Dendritic cell treated with granulocyte-macrophage colony-stimulating factor and Interleukin-4, amounts not matched to agents 40 ng/mL and 50 ng/mL, for 4 days (primary cell): ENCODE data around the gene SLC18A2.
A peak's percentile ranks its signal among the peaks of the same experiment; 100 is the strongest.

Experiments
- H3K27ac Mint-ChIP-seq: one replicate; pipeline ENCODE4 v1.8.0; 2022; ENCODE audit warnings: mild to moderate bottlenecking, mixed read lengths
- H3K27me3 Mint-ChIP-seq: one replicate; pipeline ENCODE4 v1.8.0; 2022; ENCODE audit warnings: mild to moderate bottlenecking, mixed read lengths
- H3K36me3 Mint-ChIP-seq: one replicate; pipeline ENCODE4 v1.8.0; 2022; ENCODE audit warnings: low read depth, mixed read lengths
- H3K4me1 Mint-ChIP-seq: one replicate; pipeline ENCODE4 v1.8.0; 2022; ENCODE audit warnings: low read depth, mixed read lengths
- H3K4me3 Mint-ChIP-seq: one replicate; pipeline ENCODE4 v1.8.0; 2022; ENCODE audit warnings: mild to moderate bottlenecking, moderate library complexity, mixed read lengths
- H3K9me3 Mint-ChIP-seq: one replicate; pipeline ENCODE4 v1.8.0; 2022; ENCODE audit warnings: mixed read lengths
- intact Hi-C: fragments of 100-400 bp; cut with micrococcal nuclease; formaldehyde crosslinking; loops from one replicate; pipeline ENCODE4 v1.15.0; 2022

SLC18A2 gene

DNA sequence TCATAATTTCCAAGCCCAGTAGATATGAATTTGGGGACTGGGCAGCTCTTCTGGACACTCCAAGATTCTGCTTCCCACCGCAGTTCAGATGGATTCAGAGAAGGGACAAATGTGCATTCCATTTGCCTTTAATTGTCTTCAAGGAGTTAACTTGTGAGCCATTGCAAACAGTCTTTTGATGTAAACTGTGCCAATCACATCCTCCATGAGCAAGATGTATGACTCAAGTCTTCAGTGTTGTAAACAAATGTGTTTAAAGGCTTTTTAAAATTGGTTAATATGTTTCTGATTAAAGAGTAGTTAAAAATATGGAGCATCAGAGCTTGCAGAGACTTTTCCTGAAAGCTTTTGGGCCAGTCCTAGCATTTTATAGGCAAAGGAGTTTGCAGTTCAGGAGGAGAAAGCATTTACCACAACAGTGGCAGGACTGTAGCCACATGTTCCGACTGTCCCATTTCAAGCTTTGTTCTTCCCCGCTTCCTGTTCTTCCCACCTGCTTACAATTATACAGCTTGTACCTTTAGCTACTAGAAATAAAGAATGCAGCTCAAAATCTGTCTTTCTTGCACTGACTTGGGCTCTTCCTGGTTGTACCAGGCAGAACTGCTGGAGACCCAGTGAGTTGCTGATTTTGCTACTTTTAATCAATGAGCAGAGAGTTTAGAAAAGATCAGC lies 6.2 kb downstream of the SLC18A2 start:
- intact Hi-C loops = no loop called here
- no peaks in the 10 kb centered on the region for H3K36me3 Mint-ChIP-seq
- peaks cover 43% of the 10 kb centered on the region for H3K27me3 Mint-ChIP-seq
- no peaks in the 10 kb centered on the region for H3K4me1 Mint-ChIP-seq
- no peak overlapping the region for H3K4me3 Mint-ChIP-seq
- no peak overlapping the region for H3K27ac Mint-ChIP-seq
- no peaks in the 10 kb centered on the region for H3K9me3 Mint-ChIP-seq

DNA sequence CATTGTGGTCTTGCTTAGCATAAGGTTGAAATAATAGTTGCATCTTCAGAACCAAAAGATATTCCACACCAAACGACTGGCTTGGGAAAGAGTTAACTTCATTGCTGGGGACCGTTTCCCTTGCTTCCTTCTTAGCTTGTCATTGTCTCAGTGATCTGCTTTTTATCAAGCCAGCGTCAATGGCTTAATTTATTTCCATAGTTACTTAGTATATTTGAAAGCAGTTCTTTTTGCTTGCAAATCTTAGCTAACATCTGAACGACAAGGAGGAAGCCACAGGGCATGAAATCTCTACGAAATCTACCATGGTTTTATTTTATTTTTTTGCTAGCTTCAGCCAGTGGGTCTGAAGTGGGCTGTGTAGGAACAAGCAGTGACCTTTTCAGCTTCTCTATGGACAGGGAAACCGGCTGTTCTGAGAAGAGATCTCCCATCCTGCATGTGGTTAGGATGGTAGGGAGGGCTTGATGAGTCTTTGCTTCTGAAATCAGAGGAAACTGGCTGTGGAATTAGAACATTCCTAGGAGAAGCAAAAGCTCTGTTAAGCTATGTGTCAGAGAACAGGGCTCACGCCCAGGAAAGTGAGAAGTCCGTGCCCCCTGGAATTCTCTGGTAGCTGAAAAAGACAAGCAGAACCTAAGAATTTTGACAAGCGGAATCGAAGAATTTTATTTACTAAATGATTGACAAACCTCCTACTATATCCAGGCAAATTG lies 8.0 kb downstream of the SLC18A2 start:
- no peaks in the 10 kb centered on the region for H3K36me3 Mint-ChIP-seq
- no peaks in the 10 kb centered on the region for H3K4me1 Mint-ChIP-seq
- peaks cover 26% of the 10 kb centered on the region for H3K27me3 Mint-ChIP-seq
- no peaks in the 10 kb centered on the region for H3K9me3 Mint-ChIP-seq
- H3K27ac Mint-ChIP-seq = no peak overlapping the region
- H3K4me3 Mint-ChIP-seq = no peak overlapping the region
- intact Hi-C loops = no loop called here

DNA sequence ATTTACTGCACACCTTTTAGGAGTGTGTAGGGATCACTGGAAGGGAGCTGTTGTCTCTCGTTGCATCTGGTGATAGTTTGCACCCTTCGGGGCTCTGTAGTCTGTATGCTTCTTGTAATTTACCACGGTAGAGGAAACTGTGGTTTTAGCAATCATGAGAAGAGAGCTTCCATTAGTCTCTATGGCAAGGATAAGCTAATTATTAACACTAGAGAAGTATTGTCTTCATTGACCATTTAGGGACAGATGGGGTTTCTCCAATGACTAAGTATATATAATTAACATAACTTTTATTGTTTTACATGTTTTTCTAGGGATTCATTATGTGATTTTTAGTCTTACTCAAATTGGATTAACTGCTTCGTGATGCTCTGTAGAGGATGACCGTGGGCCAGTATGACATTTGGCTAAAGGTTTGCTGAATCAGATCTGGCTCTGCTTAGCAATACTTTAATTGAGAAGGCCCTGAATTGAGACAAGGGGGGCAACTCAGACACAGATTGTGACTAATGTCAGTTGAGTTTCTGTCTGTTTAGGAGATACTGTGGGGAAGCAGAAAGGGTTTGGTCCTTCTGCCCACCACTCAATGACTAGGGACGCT lies 8.7 kb downstream of the SLC18A2 start:
- intact Hi-C loops = no loop called here
- Mint-ChIP-seq H3K4me3 (no peak overlapping the region), H3K27me3 (peaks cover 22% of the 10 kb centered on the region), H3K36me3 (no peaks in the 10 kb centered on the region), H3K9me3 (no peaks in the 10 kb centered on the region), H3K27ac (no peak overlapping the region), H3K4me1 (no peaks in the 10 kb centered on the region)

DNA sequence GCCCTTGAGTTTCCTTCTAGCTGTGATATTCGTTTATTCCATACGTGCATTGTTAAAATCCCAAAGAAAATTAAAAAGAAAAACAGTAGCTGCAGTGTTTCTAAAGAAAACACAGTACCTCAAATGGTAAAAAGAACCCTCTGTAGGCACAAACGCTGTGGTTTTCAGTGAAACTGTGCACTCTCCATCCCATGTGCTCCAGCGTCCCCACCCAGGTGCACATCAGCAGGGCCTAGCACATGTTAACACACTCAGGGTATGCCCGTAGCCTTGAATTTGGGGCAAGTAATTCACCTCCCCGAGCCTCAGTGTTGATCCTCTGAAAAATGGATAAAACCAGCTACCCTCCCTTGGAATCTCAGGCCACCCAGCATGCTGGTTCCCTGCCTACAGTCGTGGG lies 9.5 kb downstream of the SLC18A2 start:
- Mint-ChIP-seq H3K36me3 (no peaks in the 10 kb centered on the region), H3K4me3 (no peak overlapping the region), H3K27me3 (peaks cover 18% of the 10 kb centered on the region), H3K27ac (no peak overlapping the region), H3K9me3 (no peaks in the 10 kb centered on the region), H3K4me1 (peaks cover 7% of the 10 kb centered on the region)
- intact Hi-C loops = no loop called here

DNA sequence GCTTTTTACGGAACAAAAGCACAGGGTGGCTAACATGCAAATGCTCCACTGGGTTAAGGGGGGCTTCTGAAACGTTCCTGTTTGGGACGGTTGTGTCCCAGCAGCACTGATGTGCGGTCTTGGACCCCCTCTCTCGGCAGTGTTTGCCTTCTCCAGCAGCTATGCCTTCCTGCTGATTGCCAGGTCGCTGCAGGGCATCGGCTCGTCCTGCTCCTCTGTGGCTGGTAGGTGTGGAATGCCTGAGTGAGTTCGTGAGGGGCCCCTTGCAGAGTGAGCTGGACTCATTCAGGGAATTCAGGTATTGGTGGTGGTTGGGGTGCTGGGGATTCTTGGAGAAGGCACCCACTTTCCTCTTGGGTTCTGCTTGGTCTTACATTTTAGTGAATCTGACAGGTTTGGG lies 13.0 kb downstream of the SLC18A2 start:
- no peak overlapping the region for H3K4me3 Mint-ChIP-seq
- no peak overlapping the region for H3K27ac Mint-ChIP-seq
- peaks cover 11% of the 10 kb centered on the region for H3K4me1 Mint-ChIP-seq
- no peaks in the 10 kb centered on the region for H3K9me3 Mint-ChIP-seq
- H3K27me3 Mint-ChIP-seq = peaks cover 17% of the 10 kb centered on the region
- intact Hi-C loops = no loop called here
- no peaks in the 10 kb centered on the region for H3K36me3 Mint-ChIP-seq

DNA sequence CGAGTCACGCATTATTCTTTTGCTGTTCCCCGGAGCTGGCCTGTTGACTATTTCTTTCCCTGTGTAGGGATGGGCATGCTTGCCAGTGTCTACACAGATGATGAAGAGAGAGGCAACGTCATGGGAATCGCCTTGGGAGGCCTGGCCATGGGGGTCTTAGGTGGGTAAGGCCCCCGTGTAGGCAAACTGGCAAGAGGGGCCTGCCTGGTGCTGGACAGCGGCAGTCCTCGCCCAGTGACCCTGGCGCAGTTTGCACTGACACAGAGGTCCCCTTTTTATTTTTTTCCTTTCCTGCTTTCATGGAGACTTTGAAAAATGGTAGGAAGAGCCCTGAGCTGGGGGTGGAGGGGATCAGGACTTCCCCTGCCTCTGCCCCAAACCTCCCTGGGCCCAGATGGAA lies 13.4 kb downstream of the SLC18A2 start:
- Mint-ChIP-seq H3K4me1 (peaks cover 15% of the 10 kb centered on the region), H3K27ac (no peak overlapping the region), H3K4me3 (no peak overlapping the region), H3K36me3 (no peaks in the 10 kb centered on the region), H3K9me3 (no peaks in the 10 kb centered on the region), H3K27me3 (peaks cover 14% of the 10 kb centered on the region)
- intact Hi-C loops = no loop called here

DNA sequence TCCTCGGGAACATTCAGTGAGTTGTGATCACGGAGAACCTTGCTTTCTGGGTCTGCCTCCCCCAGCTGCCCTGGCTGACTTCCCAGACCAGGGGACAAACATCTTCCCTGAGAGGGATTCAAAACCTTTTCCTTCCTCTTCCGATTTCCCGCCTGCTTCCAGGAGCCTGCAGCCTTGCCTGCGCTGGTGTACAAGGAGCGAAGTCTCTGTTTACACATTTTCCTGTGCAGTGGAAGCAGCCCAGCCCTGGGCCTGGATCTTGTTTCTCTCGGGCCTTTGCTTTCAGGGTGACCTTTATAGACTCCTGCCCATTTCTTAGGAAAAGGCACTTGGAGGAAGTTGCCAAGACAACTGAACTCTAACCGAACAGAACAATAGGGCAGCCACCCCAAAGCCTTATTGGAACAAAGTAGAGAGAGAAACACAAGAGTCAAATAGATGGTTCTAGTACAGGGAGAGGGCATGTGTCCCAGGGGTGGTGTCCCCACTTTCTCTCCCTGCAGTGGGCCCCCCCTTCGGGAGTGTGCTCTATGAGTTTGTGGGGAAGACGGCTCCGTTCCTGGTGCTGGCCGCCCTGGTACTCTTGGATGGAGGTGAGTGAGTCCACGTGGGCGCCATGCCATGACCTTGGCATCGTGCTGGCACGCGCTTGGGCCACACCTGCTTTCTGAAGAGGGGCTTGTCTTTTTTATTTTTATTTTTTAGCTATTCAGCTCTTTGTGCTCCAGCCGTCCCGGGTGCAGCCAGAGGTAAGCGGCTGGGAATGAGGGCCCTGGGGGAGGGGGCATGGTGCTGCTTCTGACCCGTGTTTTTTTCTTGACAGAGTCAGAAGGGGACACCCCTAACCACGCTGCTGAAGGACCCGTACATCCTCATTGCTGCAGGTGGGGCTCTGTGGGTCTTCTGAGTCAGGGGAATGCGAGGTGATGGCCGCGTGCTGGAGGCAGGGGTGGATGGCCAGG lies 14.1 kb downstream of the SLC18A2 start:
- Mint-ChIP-seq H3K9me3 (no peaks in the 10 kb centered on the region), H3K4me1 (peaks cover 22% of the 10 kb centered on the region), H3K4me3 (no peak overlapping the region), H3K27me3 (peaks cover 12% of the 10 kb centered on the region), H3K27ac (no peak overlapping the region), H3K36me3 (no peaks in the 10 kb centered on the region)
- intact Hi-C loops = no loop called here

DNA sequence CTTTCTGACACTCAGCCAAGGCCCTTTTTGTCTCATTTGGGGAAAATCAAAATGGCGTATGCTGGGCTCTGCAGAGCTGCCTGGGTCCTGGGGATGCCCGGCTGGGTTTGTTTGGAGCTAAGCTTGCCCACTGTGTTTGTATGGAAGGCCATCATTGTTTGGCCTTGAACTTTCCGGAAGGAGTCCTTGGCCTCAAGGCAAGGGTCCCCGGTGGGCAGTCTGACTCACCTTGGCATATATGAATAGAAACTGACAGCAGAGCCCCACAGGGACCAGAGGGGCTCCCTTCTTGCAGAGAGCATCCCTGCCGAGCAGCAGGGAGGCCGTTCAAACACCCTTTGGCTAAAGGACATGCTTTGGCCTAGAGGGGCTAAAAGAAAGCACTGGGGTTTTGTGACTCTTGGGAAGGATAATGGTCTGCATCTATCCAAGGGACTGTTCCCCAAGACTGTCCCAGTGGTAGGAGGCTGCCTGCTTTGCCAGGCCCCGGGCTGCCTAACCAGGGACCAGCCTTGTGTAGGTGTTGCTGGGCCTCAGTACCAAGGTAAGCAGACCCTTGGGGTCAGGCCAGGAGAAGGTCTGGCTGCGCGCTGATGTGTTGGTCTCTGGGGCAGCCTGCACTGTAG lies 15.0 kb downstream of the SLC18A2 start:
- H3K27me3 Mint-ChIP-seq = peaks cover 7% of the 10 kb centered on the region
- peaks cover 26% of the 10 kb centered on the region for H3K4me1 Mint-ChIP-seq
- H3K36me3 Mint-ChIP-seq = no peaks in the 10 kb centered on the region
- no peak overlapping the region for H3K4me3 Mint-ChIP-seq
- H3K27ac Mint-ChIP-seq = no peak overlapping the region
- no peaks in the 10 kb centered on the region for H3K9me3 Mint-ChIP-seq
- intact Hi-C loops = no loop called here

DNA sequence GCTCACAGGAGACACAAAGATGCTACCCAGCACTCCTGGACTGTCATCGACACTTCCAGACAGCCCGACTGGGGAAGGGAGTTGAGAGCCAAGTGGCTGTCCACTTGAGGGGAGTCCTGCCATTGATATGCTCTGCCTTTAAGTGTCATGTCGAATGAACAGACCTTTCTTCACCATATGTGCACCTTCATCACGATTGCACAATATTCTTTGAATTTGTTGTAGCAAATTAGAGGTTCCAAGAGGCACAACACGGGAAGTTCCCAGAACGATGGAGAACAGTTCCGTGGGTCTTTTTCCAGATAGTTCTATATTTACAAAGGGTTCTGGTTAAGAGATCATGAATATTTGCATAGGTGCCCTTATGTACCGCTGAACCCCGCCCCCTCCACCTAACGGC lies 16.0 kb downstream of the SLC18A2 start:
- Mint-ChIP-seq H3K27me3 (peaks cover 5% of the 10 kb centered on the region), H3K4me1 (peaks cover 26% of the 10 kb centered on the region), H3K9me3 (no peaks in the 10 kb centered on the region), H3K4me3 (no peak overlapping the region), H3K27ac (no peak overlapping the region), H3K36me3 (no peaks in the 10 kb centered on the region)
- intact Hi-C loops = no loop called here

DNA sequence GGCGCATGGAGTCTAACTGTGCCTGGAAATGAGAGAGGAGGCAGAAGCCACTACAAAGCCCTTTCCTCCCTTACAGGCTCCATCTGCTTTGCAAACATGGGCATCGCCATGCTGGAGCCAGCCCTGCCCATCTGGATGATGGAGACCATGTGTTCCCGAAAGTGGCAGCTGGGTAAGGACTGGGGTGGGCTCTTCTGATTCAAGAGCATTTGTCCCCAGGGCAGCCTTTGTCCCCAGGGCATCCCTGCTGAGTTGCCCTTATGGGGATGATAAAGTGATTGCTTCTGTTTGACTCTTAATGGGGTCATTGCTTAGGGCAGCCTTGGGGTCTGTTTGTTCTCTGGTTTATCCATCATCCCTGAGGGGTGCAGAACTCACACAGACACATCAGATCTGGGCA lies 16.8 kb downstream of the SLC18A2 start:
- peaks cover 5% of the 10 kb centered on the region for H3K27me3 Mint-ChIP-seq
- no peaks in the 10 kb centered on the region for H3K36me3 Mint-ChIP-seq
- intact Hi-C loops = no loop called here

DNA sequence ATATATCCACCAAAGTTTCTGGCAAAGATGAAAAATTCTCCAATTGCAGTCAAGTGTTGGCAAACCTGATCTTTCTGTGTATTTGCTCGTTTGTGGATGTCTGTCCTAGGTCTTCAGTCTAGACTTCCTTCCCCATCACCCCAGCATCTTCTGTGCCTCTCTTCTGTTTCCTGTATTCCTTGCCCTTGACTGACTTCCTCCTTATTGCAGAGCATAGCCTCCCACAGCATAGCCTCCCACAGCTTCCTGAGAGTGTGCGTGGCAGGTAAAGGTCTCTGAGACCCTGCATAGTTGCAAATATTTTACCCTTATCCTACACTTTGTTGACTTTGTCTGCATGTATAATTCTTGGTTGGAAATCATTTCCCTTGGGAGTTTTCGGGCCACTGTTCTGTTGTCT lies 18.4 kb downstream of the SLC18A2 start:
- Mint-ChIP-seq H3K4me1 (peaks cover 26% of the 10 kb centered on the region), H3K27me3 (peaks cover 5% of the 10 kb centered on the region)

More for the DNA sequence above, 16.8 kb downstream of the SLC18A2 start:
- Mint-ChIP-seq H3K4me3 (no peak overlapping the region), H3K27ac (no peak overlapping the region), H3K4me1 (peaks cover 26% of the 10 kb centered on the region), H3K9me3 (no peaks in the 10 kb centered on the region)

DNA sequence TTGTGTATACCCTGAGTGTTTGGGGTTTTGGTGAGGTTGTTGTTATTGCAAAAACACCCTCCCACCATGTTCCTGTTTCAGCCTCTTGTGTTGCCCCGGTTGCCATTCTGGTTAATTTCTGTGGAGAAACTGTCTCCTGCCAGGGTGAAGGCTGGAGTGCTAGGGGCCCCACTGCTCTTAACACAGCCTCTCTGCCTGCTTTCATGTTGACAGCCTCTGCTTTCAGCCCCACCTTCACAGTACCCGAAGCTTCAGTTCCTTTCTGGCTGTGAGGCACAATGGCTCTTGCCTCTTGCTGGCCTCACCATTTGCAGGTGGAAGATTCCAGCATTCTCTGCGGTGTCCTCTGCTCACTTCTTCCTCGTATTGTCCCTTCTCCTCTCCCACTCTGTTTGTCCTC lies 19.2 kb downstream of the SLC18A2 start:
- Mint-ChIP-seq H3K36me3 (no peaks in the 10 kb centered on the region), H3K9me3 (no peaks in the 10 kb centered on the region), H3K27me3 (peaks cover 5% of the 10 kb centered on the region), H3K4me1 (peaks cover 22% of the 10 kb centered on the region), H3K27ac (peak overlapping the region; percentile 79), H3K4me3 (peak overlapping the region; percentile 53)
- intact Hi-C loops = no loop called here

More for the DNA sequence above, 18.4 kb downstream of the SLC18A2 start:
- no peak overlapping the region for H3K4me3 Mint-ChIP-seq
- H3K36me3 Mint-ChIP-seq = no peaks in the 10 kb centered on the region
- no peak overlapping the region for H3K27ac Mint-ChIP-seq
- intact Hi-C loops = no loop called here
- H3K9me3 Mint-ChIP-seq = no peaks in the 10 kb centered on the region

DNA sequence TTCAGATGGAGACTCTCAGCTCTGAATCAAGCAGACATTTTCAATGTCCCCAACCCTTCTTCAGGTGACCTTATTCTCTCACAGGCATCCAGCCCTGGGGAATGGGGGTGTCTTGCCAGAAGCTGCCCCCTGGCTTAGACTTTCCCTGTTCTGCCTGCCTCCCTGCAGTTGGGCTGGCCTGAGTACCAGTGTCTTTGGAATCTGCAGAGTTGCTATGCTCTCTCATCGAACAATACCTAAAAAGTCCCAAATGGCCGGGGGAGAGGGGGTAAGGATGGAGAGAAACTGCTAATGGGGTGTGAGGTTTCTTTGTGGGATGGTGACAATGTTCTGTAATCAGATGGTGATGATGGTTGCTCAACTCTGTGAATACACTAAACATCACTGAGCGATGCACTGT lies 20.6 kb downstream of the SLC18A2 start:
- intact Hi-C loops = no loop called here
- H3K27me3 Mint-ChIP-seq = peaks cover 5% of the 10 kb centered on the region
- H3K9me3 Mint-ChIP-seq = no peaks in the 10 kb centered on the region

More for the DNA sequence above, 20.6 kb downstream of the SLC18A2 start:
- H3K36me3 Mint-ChIP-seq = no peaks in the 10 kb centered on the region
- H3K4me3 Mint-ChIP-seq = no peak overlapping the region
- peak overlapping the region; percentile 79 for H3K27ac Mint-ChIP-seq
- H3K4me1 Mint-ChIP-seq = peaks cover 20% of the 10 kb centered on the region
